WTC11 (cell line): ENCODE measurements around the gene GJD2. TPM values are rescaled to one million over a fixed set of nuclear protein-coding genes. Genes with fewer than 3 reads are reported as not detected.

Experiments used
- ATAC-seq: fragments of 200-7000 bp; cut with Tn5 transposase; 2 replicates; pipeline ENCODE4 v1.10.0; 2021; ENCODE audit warnings: mild to moderate bottlenecking, moderate library complexity
- CTCF ChIA-PET: fragments of 300-600 bp; sonication (Branson Sonifier 250); formaldehyde crosslinking; loops from one replicate; lab custom pipeline; 2021; ENCODE audit warnings: antibody characterized with exemption; lab: Charles Lee
- POLR2A ChIA-PET: fragments of 350-600 bp; sonication (Branson Sonifier 250); formaldehyde crosslinking; loops from one replicate; lab custom pipeline; 2021; ENCODE audit warnings: antibody characterized with exemption; lab: Charles Lee
- DNase-seq: peaks from one replicate; pipeline ENCODE4 v3.0.0; 2021; ENCODE audit warnings: low spot score
- H3K27ac Mint-ChIP-seq: 2 replicates; pipeline ENCODE4 v1.8.0; 2021; ENCODE audit warnings: mixed read lengths
- H3K27me3 Mint-ChIP-seq: 2 replicates; pipeline ENCODE4 v1.8.0; 2021; ENCODE audit warnings: low read depth, mild to moderate bottlenecking, moderate library complexity, mixed read lengths
- H3K36me3 Mint-ChIP-seq: 2 replicates; pipeline ENCODE4 v1.8.0; 2021; ENCODE audit warnings: mixed read lengths
- H3K4me1 Mint-ChIP-seq: 2 replicates; pipeline ENCODE4 v1.8.0; 2022; ENCODE audit warnings: mixed read lengths
- H3K4me3 Mint-ChIP-seq: 2 replicates; pipeline ENCODE4 v1.8.0; 2021; ENCODE audit warnings: mild to moderate bottlenecking, moderate library complexity, mixed read lengths
- H3K9me3 Mint-ChIP-seq: 2 replicates; pipeline ENCODE4 v1.8.0; 2021; ENCODE audit warnings: mixed read lengths
- EMX1 ChIP-seq: fragments of 250-450 bp; sonication (Bioruptor Pico); IDR thresholded peaks from 2 replicates; pipeline ENCODE4 v1.8.0; 2021; ENCODE audit warnings: mild to moderate bottlenecking
- ESRRA ChIP-seq: sonication (generic); formaldehyde crosslinking; IDR thresholded peaks from 2 replicates; pipeline ENCODE4 v1.8.1; 2022; ENCODE audit warnings: mild to moderate bottlenecking, missing genetic modification reagents, borderline replicate concordance
- ETV6 ChIP-seq: sonication (generic); formaldehyde crosslinking; IDR thresholded peaks from 2 replicates; pipeline ENCODE4 v1.8.1; 2022; ENCODE audit warnings: mild to moderate bottlenecking, missing genetic modification reagents
- FOXK1 ChIP-seq: sonication (generic); formaldehyde crosslinking; IDR thresholded peaks from 2 replicates; pipeline ENCODE4 v1.8.0; 2022; ENCODE audit warnings: mild to moderate bottlenecking, moderate library complexity, missing genetic modification reagents
- IRF2 ChIP-seq: sonication (generic); formaldehyde crosslinking; IDR thresholded peaks from 2 replicates; pipeline ENCODE4 v1.8.0; 2022; ENCODE audit warnings: low read depth, missing genetic modification reagents, borderline replicate concordance
- JUN ChIP-seq: sonication (generic); formaldehyde crosslinking; IDR thresholded peaks from 2 replicates; pipeline ENCODE4 v1.8.0; 2023; ENCODE audit warnings: mild to moderate bottlenecking, missing genetic modification reagents
- KAT7 ChIP-seq: sonication (generic); formaldehyde crosslinking; IDR thresholded peaks from 2 replicates; pipeline ENCODE4 v1.8.1; 2023; ENCODE audit warnings: missing genetic modification reagents, mild to moderate bottlenecking, borderline replicate concordance
- MXD4 ChIP-seq: fragments of 250-450 bp; sonication (Bioruptor Pico); IDR thresholded peaks from 2 replicates; pipeline ENCODE4 v1.8.0; 2021; ENCODE audit warnings: mild to moderate bottlenecking, moderate library complexity, borderline replicate concordance
- MYBL2 ChIP-seq: sonication (generic); formaldehyde crosslinking; IDR thresholded peaks from 2 replicates; pipeline ENCODE4 v1.8.1; 2023; ENCODE audit warnings: mild to moderate bottlenecking, moderate library complexity, missing genetic modification reagents
- NR1H2 ChIP-seq: sonication (generic); formaldehyde crosslinking; IDR thresholded peaks from 2 replicates; pipeline ENCODE4 v1.9.0; 2021; ENCODE audit warnings: mild to moderate bottlenecking, moderate library complexity, missing genetic modification reagents
- NR2C2 ChIP-seq: sonication (generic); formaldehyde crosslinking; IDR thresholded peaks from 2 replicates; pipeline ENCODE4 v1.8.0; 2022; ENCODE audit warnings: mild to moderate bottlenecking, missing genetic modification reagents
- RELA ChIP-seq: sonication (generic); formaldehyde crosslinking; IDR thresholded peaks from 2 replicates; pipeline ENCODE4 v1.8.1; 2022; ENCODE audit warnings: missing genetic modification reagents, mild to moderate bottlenecking, borderline replicate concordance
- RORB ChIP-seq: fragments of 250-450 bp; sonication (Bioruptor Pico); IDR thresholded peaks from 2 replicates; pipeline ENCODE4 v1.9.0; 2021; ENCODE audit warnings: mild to moderate bottlenecking
- SOX15 ChIP-seq: fragments of 250-450 bp; sonication (Bioruptor Pico); IDR thresholded peaks from 2 replicates; pipeline ENCODE4 v1.9.0; 2021; ENCODE audit warnings: mild to moderate bottlenecking
- TCF7 ChIP-seq: sonication (generic); formaldehyde crosslinking; IDR thresholded peaks from 2 replicates; pipeline ENCODE4 v1.8.0; 2022; ENCODE audit warnings: mild to moderate bottlenecking, low read depth, missing genetic modification reagents, moderate library complexity
- TEAD4 ChIP-seq: sonication (generic); formaldehyde crosslinking; IDR thresholded peaks from 2 replicates; pipeline ENCODE4 v1.8.0; 2022; ENCODE audit warnings: mild to moderate bottlenecking, missing genetic modification reagents
- ZNF138 ChIP-seq: sonication (generic); formaldehyde crosslinking; conservative IDR thresholded peaks from 2 replicates; pipeline ENCODE4 v1.8.1; 2022; ENCODE audit warnings: mild to moderate bottlenecking, moderate library complexity, missing genetic modification reagents
- total RNA-seq: library from RNA; stranded (reverse); gene quantifications from 3 replicates; pipeline ENCODE4 v1.2.3, GENCODE V29; 2021
- TF ChIP-seq, protein P1 (sequence below): sonication (generic); formaldehyde crosslinking; IDR thresholded peaks from 2 replicates; pipeline ENCODE4 v1.8.1; 2023; ENCODE audit warnings: mild to moderate bottlenecking, missing genetic modification reagents
- TF ChIP-seq, protein P2 (sequence below): sonication (generic); formaldehyde crosslinking; IDR thresholded peaks from 2 replicates; pipeline ENCODE4 v1.8.1; 2023; ENCODE audit warnings: mild to moderate bottlenecking, missing genetic modification reagents
- TF ChIP-seq, protein P3 (sequence below): sonication (generic); formaldehyde crosslinking; conservative IDR thresholded peaks from 2 replicates; pipeline ENCODE4 v1.8.1; 2022; ENCODE audit warnings: mild to moderate bottlenecking, missing genetic modification reagents
- TF ChIP-seq, protein P4 (sequence below): sonication (generic); formaldehyde crosslinking; IDR thresholded peaks from 2 replicates; pipeline ENCODE4 v1.8.1; 2023; ENCODE audit warnings: mild to moderate bottlenecking, missing genetic modification reagents, moderate library complexity

The GJD2 gene
- total RNA-seq, 1 experiment from 2014 or later, result 0.22 TPM

DNA sequence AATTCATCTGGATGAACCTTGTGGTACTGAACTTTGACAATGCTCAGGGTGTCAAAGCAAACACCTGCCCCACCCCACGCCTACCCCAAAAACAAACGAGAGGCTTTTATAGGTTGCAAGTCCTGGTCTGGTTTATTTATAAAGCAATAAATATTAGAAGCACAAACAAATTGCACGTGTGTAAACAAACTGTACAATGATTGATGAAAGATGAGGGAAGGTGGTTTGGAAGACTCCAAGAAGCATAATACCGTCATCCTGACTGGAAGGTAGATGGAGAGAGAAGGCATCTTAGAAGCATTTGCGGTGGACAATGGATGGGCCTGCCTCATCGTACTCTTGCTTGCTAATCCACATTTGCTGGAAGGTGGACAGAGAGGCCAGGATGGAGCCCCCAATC lies 35.3 kb upstream of the GJD2 start (continued):
- TF ChIP-seq, protein P1, sequence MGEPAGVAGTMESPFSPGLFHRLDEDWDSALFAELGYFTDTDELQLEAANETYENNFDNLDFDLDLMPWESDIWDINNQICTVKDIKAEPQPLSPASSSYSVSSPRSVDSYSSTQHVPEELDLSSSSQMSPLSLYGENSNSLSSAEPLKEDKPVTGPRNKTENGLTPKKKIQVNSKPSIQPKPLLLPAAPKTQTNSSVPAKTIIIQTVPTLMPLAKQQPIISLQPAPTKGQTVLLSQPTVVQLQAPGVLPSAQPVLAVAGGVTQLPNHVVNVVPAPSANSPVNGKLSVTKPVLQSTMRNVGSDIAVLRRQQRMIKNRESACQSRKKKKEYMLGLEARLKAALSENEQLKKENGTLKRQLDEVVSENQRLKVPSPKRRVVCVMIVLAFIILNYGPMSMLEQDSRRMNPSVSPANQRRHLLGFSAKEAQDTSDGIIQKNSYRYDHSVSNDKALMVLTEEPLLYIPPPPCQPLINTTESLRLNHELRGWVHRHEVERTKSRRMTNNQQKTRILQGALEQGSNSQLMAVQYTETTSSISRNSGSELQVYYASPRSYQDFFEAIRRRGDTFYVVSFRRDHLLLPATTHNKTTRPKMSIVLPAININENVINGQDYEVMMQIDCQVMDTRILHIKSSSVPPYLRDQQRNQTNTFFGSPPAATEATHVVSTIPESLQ, result no peak
- no peak for TF ChIP-seq FOXK1 (CRISPR knock-in tag)
- TF ChIP-seq MYBL2 (CRISPR knock-in tag), result no peak
- TF ChIP-seq, all 79 proteins: peak for 0

DNA sequence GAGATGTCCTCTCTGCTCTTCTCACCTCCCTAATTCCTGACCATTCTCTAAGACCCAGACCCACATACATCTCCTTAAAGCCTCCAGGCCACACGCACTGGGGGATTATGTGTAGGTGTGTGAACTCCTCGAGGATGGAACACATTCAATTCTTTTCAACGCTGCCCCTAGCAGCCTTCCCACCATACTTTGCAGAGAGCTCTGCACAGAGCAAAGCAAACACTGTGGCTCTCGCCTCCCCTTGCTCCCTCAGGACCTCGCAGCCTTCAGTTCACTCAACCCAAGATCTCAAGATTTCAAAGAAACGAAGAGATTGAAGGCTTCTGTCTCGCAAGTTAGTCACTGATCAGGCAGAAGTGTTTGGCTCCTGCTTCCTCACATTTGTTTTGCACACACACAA lies 34.5 kb upstream of the GJD2 start:
- no peak for ATAC-seq
- CTCF ChIA-PET, result no interaction called here
- no peaks in the 10 kb centered on the region for H3K9me3 Mint-ChIP-seq

DNA sequence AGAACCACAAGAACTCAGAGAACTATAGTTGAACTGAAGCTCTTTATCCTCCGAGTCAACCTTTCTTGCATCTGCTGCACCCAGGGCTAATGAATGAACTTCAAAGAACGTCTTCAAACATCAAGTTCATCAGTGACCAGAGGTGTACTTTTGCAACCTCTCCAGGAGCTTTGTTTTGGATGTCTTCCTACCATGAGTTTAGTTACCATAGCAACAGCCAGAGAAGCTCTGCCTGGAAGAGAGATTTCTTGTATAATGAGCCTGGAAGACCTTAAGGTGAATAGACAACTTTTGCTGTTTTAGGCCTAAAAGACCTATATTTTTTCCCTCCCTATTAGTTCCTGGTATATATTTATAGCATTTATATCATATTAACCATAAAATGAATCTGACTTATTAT lies 31.4 kb upstream of the GJD2 start:
- CTCF ChIA-PET, result no interaction called here
- TF ChIP-seq SOX15 (CRISPR knock-in tag) (no peak), ETV6 (no peak), JUN (CRISPR knock-in tag) (no peak), FOXK1 (CRISPR knock-in tag) (no peak), TCF7 (CRISPR knock-in tag) (no peak), RELA (CRISPR knock-in tag) (no peak), EMX1 (CRISPR knock-in tag) (no peak), NR1H2 (no peak), ESRRA (no peak), RORB (CRISPR knock-in tag) (no peak), ZNF138 (CRISPR knock-in tag) (no peak)
- ATAC-seq (no peak), DNase-seq (no peak)
- H3K4me1 Mint-ChIP-seq, result no peaks in the 10 kb centered on the region
- H3K27me3 Mint-ChIP-seq, result no peaks in the 10 kb centered on the region; the same call in 1 of the 2 replicates
- H3K27ac Mint-ChIP-seq, result no peak overlapping the region
- no peaks in the 10 kb centered on the region for H3K36me3 Mint-ChIP-seq
- POLR2A ChIA-PET, result interaction anchor here (0.5 to 0.6 kb wide), 2 partner anchors 453 to 468 kb away, joined by 3 read pairs; no protein-coding TSS in a partner anchor
- H3K9me3 Mint-ChIP-seq, result peaks cover 8% of the 10 kb centered on the region
- H3K4me3 Mint-ChIP-seq, result no peak overlapping the region

More for the DNA sequence above, 34.5 kb upstream of the GJD2 start:
- POLR2A ChIA-PET, result no interaction called here
- Mint-ChIP-seq H3K27ac (no peak overlapping the region), H3K4me1 (no peaks in the 10 kb centered on the region), H3K27me3 (peaks cover 10% of the 10 kb centered on the region), H3K4me3 (no peak overlapping the region), H3K36me3 (no peaks in the 10 kb centered on the region)
- DNase-seq, result no peak
- TF ChIP-seq KAT7 (CRISPR knock-in tag) (no peak), TEAD4 (CRISPR knock-in tag) (no peak), MXD4 (CRISPR knock-in tag) (no peak), NR2C2 (CRISPR knock-in tag) (no peak), JUN (CRISPR knock-in tag) (no peak), FOXK1 (CRISPR knock-in tag) (no peak), IRF2 (CRISPR knock-in tag) (no peak), TCF7 (CRISPR knock-in tag) (no peak)
- TF ChIP-seq, protein P2, sequence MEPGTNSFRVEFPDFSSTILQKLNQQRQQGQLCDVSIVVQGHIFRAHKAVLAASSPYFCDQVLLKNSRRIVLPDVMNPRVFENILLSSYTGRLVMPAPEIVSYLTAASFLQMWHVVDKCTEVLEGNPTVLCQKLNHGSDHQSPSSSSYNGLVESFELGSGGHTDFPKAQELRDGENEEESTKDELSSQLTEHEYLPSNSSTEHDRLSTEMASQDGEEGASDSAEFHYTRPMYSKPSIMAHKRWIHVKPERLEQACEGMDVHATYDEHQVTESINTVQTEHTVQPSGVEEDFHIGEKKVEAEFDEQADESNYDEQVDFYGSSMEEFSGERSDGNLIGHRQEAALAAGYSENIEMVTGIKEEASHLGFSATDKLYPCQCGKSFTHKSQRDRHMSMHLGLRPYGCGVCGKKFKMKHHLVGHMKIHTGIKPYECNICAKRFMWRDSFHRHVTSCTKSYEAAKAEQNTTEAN (CRISPR knock-in tag), result no peak
- TF ChIP-seq, protein P3, sequence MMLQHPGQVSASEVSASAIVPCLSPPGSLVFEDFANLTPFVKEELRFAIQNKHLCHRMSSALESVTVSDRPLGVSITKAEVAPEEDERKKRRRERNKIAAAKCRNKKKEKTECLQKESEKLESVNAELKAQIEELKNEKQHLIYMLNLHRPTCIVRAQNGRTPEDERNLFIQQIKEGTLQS, result no peak
- TF ChIP-seq, protein P4, sequence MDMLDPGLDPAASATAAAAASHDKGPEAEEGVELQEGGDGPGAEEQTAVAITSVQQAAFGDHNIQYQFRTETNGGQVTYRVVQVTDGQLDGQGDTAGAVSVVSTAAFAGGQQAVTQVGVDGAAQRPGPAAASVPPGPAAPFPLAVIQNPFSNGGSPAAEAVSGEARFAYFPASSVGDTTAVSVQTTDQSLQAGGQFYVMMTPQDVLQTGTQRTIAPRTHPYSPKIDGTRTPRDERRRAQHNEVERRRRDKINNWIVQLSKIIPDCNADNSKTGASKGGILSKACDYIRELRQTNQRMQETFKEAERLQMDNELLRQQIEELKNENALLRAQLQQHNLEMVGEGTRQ (CRISPR knock-in tag), result no peak
